ENCODE measurements around the gene REXO4. TPM values are rescaled to one million over a fixed set of nuclear protein-coding genes. Genes with fewer than 3 reads are reported as not detected.

Gene REXO4
- total and polyA plus RNA-seq, 9 of the 15 experiments (the other 6 are each of a cell fraction or from before 2014, with no cell fraction given), result 3.4 to 72.9 (median 31.1) TPM

DNA sequence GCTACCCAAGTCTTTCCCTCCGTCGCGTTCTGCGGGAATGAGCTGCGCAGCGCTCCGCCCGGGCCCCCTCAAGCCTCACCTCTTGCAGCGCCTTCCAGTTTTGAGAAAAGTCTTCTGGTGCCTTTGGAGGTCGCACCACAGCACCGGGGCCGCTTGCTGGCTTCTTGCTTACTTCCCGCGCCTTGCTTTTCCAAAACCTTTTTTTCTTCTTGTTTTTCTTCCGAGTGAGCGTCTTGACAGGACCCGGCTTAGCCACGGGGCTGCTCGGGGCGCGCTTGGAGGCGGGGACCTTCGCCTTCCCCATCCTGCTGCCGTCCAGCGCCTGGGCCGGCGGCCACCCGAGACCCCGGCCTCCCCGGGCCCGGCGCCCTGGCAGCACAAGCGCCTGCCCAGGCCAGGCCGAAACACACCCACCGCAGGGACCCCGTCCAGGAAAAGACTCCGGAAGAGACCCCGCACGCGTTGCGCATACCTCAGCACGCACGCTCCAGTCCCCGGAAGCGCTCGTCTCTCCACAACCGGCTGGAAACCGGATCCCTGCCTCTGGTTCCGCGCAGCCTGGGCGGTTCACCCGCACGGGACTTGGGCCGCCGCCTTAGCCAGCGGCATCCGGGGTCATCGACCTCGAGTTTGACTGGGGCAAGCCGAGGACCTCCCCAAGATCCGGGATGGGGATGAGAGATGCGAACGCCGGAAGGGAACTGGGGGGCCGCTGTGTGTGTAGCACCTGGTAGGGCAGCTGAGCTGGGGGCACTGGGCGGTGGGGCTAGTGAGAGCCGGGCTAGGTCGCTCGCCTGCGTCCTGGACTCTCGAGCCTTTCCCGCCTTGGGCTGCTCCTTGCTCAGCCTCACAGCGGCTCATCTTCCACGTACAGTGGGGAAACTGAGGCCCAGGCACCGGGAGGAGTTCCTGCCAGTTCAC, at the start of gene REXO4 (continued):
- TF ChIP-seq, protein P1, sequence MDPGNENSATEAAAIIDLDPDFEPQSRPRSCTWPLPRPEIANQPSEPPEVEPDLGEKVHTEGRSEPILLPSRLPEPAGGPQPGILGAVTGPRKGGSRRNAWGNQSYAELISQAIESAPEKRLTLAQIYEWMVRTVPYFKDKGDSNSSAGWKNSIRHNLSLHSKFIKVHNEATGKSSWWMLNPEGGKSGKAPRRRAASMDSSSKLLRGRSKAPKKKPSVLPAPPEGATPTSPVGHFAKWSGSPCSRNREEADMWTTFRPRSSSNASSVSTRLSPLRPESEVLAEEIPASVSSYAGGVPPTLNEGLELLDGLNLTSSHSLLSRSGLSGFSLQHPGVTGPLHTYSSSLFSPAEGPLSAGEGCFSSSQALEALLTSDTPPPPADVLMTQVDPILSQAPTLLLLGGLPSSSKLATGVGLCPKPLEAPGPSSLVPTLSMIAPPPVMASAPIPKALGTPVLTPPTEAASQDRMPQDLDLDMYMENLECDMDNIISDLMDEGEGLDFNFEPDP (CRISPR knock-in tag; IDR thresholded peaks at IDR 0.05), result no peak
- peak; percentile 74 for TF ChIP-seq FIP1L1 (IDR thresholded peaks at IDR 0.05; ENCODE audit: low read depth, low read length, poor library complexity, severe bottlenecking)
- no peak for TF ChIP-seq ZNF174 (CRISPR knock-in tag; IDR thresholded peaks at IDR 0.05)
- peak; percentile 87 for TF ChIP-seq NR2C2 (CRISPR knock-in tag; IDR thresholded peaks at IDR 0.05)
- TF ChIP-seq NR2C2 (tag; IDR thresholded peaks at IDR 0.05), result peak; percentile 98
- TF ChIP-seq ZNF134 (CRISPR knock-in tag; conservative IDR thresholded peaks at IDR 0.05), result no peak
- no peak for TF ChIP-seq SMC3 (conservative IDR thresholded peaks at IDR 0.05; ENCODE audit: insufficient read depth, low read depth, low read length)
- TF ChIP-seq, protein P2, sequence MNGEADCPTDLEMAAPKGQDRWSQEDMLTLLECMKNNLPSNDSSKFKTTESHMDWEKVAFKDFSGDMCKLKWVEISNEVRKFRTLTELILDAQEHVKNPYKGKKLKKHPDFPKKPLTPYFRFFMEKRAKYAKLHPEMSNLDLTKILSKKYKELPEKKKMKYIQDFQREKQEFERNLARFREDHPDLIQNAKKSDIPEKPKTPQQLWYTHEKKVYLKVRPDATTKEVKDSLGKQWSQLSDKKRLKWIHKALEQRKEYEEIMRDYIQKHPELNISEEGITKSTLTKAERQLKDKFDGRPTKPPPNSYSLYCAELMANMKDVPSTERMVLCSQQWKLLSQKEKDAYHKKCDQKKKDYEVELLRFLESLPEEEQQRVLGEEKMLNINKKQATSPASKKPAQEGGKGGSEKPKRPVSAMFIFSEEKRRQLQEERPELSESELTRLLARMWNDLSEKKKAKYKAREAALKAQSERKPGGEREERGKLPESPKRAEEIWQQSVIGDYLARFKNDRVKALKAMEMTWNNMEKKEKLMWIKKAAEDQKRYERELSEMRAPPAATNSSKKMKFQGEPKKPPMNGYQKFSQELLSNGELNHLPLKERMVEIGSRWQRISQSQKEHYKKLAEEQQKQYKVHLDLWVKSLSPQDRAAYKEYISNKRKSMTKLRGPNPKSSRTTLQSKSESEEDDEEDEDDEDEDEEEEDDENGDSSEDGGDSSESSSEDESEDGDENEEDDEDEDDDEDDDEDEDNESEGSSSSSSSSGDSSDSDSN (IDR thresholded peaks at IDR 0.05; ENCODE audit: borderline replicate concordance in 1 of 2, low read depth in 2 of 2, low read length in 2 of 2), result peak; percentile 99
- TF ChIP-seq, protein P3, sequence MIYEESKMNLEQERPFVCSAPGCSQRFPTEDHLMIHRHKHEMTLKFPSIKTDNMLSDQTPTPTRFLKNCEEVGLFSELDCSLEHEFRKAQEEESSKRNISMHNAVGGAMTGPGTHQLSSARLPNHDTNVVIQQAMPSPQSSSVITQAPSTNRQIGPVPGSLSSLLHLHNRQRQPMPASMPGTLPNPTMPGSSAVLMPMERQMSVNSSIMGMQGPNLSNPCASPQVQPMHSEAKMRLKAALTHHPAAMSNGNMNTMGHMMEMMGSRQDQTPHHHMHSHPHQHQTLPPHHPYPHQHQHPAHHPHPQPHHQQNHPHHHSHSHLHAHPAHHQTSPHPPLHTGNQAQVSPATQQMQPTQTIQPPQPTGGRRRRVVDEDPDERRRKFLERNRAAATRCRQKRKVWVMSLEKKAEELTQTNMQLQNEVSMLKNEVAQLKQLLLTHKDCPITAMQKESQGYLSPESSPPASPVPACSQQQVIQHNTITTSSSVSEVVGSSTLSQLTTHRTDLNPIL (CRISPR knock-in tag; IDR thresholded peaks at IDR 0.05), result no peak
- TF ChIP-seq, protein P4, sequence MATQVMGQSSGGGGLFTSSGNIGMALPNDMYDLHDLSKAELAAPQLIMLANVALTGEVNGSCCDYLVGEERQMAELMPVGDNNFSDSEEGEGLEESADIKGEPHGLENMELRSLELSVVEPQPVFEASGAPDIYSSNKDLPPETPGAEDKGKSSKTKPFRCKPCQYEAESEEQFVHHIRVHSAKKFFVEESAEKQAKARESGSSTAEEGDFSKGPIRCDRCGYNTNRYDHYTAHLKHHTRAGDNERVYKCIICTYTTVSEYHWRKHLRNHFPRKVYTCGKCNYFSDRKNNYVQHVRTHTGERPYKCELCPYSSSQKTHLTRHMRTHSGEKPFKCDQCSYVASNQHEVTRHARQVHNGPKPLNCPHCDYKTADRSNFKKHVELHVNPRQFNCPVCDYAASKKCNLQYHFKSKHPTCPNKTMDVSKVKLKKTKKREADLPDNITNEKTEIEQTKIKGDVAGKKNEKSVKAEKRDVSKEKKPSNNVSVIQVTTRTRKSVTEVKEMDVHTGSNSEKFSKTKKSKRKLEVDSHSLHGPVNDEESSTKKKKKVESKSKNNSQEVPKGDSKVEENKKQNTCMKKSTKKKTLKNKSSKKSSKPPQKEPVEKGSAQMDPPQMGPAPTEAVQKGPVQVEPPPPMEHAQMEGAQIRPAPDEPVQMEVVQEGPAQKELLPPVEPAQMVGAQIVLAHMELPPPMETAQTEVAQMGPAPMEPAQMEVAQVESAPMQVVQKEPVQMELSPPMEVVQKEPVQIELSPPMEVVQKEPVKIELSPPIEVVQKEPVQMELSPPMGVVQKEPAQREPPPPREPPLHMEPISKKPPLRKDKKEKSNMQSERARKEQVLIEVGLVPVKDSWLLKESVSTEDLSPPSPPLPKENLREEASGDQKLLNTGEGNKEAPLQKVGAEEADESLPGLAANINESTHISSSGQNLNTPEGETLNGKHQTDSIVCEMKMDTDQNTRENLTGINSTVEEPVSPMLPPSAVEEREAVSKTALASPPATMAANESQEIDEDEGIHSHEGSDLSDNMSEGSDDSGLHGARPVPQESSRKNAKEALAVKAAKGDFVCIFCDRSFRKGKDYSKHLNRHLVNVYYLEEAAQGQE (IDR thresholded peaks at IDR 0.05; ENCODE audit: borderline replicate concordance), result no peak
- TF ChIP-seq, protein P4 (CRISPR knock-in tag; IDR thresholded peaks at IDR 0.05; ENCODE audit: low read depth), result peak; percentile 39; the same call in 1 of the 2 replicates
- 0 out of 2 replicates have a peak, but pooled peaks have one; percentile 56 for TF ChIP-seq DNMT1 (IDR thresholded peaks at IDR 0.05)
